Breast epithelium (tissue), 3 donors: ENCODE measurements around the gene PDPK1.

Source experiments
- CTCF ChIP-seq, 3 donors: fragments of 450-650 bp; IDR thresholded peaks; one replicate each; pipeline ENCODE4 v1.5.1; 2016 to 2017; ENCODE audit warnings: antibody characterized with exemption in 3 of 3, mild to moderate bottlenecking in 3 of 3, moderate library complexity in 3 of 3
- POLR2A ChIP-seq: fragments of 450-650 bp; IDR thresholded peaks from one replicate; pipeline ENCODE4 v1.6.1; 2016; ENCODE audit warnings: antibody characterized with exemption, mild to moderate bottlenecking, moderate library complexity
- POLR2AphosphoS5 ChIP-seq, 3 donors: sonication (generic); formaldehyde crosslinking; IDR thresholded peaks; one replicate each; pipeline ENCODE4 v1.6.1; 2017; ENCODE audit warnings: antibody characterized with exemption in 3 of 3

- no peak for TF ChIP-seq CTCF (IDR thresholded peaks at IDR 0.05)
- TF ChIP-seq POLR2AphosphoS5 (IDR thresholded peaks at IDR 0.05), result peak in 2 of 3 donors; percentile 30 to 33
- no peak for TF ChIP-seq POLR2A
These were observed 41.4 kb upstream of the PDPK1 start for GRCh38 chr16:2496223-2497115.
